ENCODE measurements around the gene SIK3.

GRCh38 chr11:117081908-117082307 lies 16.3 kb downstream of the SIK3 start:
- TF ChIP-seq, protein P1, sequence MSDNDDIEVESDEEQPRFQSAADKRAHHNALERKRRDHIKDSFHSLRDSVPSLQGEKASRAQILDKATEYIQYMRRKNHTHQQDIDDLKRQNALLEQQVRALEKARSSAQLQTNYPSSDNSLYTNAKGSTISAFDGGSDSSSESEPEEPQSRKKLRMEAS (IDR thresholded peaks at IDR 0.05): no peak
- TF ChIP-seq CREB1 (IDR thresholded peaks at IDR 0.05; ENCODE audit: low read depth) (no peak), NFIC (IDR thresholded peaks at IDR 0.05) (no peak), EP300 (IDR thresholded peaks at IDR 0.05; ENCODE audit: borderline replicate concordance) (no peak), ZBTB7A (IDR thresholded peaks at IDR 0.05; ENCODE audit: low read depth) (no peak), RAD21 (IDR thresholded peaks at IDR 0.05; ENCODE audit: low read depth) (no peak), FOXM1 (IDR thresholded peaks at IDR 0.05; ENCODE audit: borderline replicate concordance, low read depth) (no peak), CEBPB (IDR thresholded peaks at IDR 0.05) (no peak), EGR1 (IDR thresholded peaks at IDR 0.05) (no peak)
- TF ChIP-seq, protein P2, sequence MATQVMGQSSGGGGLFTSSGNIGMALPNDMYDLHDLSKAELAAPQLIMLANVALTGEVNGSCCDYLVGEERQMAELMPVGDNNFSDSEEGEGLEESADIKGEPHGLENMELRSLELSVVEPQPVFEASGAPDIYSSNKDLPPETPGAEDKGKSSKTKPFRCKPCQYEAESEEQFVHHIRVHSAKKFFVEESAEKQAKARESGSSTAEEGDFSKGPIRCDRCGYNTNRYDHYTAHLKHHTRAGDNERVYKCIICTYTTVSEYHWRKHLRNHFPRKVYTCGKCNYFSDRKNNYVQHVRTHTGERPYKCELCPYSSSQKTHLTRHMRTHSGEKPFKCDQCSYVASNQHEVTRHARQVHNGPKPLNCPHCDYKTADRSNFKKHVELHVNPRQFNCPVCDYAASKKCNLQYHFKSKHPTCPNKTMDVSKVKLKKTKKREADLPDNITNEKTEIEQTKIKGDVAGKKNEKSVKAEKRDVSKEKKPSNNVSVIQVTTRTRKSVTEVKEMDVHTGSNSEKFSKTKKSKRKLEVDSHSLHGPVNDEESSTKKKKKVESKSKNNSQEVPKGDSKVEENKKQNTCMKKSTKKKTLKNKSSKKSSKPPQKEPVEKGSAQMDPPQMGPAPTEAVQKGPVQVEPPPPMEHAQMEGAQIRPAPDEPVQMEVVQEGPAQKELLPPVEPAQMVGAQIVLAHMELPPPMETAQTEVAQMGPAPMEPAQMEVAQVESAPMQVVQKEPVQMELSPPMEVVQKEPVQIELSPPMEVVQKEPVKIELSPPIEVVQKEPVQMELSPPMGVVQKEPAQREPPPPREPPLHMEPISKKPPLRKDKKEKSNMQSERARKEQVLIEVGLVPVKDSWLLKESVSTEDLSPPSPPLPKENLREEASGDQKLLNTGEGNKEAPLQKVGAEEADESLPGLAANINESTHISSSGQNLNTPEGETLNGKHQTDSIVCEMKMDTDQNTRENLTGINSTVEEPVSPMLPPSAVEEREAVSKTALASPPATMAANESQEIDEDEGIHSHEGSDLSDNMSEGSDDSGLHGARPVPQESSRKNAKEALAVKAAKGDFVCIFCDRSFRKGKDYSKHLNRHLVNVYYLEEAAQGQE (IDR thresholded peaks at IDR 0.05; ENCODE audit: low read depth): no peak
- TF ChIP-seq, protein P3, sequence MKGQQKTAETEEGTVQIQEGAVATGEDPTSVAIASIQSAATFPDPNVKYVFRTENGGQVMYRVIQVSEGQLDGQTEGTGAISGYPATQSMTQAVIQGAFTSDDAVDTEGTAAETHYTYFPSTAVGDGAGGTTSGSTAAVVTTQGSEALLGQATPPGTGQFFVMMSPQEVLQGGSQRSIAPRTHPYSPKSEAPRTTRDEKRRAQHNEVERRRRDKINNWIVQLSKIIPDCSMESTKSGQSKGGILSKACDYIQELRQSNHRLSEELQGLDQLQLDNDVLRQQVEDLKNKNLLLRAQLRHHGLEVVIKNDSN (IDR thresholded peaks at IDR 0.05): no peak
